ENCODE measurements around the gene RPUSD2.
"Not testable (repeated sequence)": the region's sequence is repeated elsewhere in the genome, so short reads cannot be mapped to it uniquely, and the experiment has no call there.

RPUSD2 gene

DNA sequence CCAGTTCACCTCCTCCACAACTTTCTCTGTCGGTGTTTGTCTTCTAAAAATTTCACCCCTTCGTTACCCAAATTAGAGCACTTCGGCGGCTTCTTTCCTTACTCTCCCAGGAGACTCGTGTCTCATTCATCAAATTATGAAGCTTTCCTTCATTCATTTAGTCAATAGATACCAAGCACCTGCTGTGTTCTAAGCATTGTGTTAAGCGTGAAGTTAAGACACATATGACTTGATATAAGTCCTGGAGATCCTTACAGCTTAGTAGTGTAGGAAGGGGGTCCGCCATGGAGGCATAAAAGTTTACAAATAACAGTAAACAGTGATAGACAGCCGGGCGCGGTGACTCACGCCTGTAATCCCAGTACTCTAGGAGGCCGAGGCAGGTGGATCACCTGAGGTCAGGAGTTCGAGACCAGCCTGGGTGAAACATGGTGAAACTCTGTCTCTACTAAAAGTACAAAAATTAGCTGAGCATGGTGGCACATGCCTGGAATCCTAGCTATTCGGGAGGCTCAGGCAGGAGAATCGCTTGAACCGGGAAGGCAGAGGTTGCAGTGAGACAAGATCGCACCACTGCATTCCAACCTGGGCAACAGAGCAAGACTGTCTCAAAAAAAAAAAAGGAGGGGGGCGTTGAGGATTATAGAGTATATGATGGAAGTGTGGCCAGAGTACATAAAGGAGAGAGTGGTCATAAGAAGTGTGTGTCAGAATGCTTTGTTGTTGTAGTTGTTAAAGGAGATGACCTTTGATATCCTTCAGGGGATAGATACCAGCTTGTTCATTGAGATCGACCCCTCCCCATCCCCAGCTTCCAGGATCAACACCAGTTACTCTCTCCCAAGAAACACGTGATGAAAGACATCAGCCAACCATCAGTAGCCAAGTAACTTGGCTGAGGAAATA lies 3.5 kb upstream of the RPUSD2 start:
- DNase-seq = no peak

DNA sequence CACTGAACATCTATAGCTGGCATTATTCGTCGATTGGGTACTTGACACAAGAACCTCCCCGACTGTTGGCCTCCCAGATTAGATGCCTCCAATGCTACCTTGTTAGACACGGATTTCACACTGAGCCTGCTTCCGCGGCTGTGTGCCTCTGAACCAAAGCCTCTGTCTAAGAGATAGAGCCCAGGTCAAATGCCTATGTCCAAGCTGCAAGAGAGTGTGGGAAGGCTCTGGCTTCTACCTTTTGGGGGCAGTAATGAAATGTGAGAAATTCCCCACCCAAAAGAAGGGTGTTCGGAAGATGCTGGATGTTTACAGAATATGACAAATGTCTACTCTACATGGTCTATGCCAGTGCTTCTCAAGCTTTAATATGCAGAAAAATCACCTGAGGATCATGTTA lies 2.0 kb upstream of the RPUSD2 start:
- DNase-seq = peak; percentile 26 to 43

GRCh38 chr15:40575113-40575512 lies 6.0 kb downstream of the RPUSD2 start:
- DNase-seq = no peak

DNA sequence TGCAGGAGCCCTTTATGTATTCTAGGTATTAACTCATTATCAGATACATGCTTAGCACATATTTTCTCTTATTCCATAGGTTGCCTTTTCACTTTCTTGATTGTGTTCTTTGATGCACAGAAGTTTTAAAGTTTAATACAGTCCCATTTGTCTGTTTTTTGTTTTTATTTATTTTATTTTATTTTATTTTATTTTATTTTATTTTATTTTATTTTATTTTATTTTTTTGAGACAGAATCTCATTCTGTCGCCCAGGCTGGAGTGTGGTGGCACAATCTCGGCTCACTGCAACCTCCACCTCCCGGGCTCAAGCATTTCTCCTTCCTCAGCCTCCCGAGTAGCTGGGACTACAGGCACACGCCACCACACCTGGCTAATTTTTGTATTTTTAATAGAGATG lies 7.8 kb downstream of the RPUSD2 start:
- DNase-seq = not testable (repeated sequence)

DNA sequence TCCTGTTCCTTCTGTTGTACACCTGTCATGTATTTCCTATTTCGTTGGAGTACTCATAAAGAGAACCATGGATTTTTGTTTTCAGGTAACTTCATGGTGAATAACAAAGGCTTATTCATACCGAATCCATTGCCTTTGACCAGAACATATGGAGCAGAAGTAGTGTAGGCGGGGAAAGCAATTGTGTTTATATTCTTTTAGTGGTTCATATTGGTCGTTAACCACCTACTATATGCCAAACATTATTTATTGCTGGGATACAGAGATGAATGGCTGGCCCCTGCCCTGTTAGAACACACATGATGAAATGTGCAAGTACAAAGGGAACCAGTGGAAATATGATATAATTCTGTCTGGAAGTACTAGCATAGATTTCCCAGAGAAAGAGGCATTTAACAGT lies 9.8 kb downstream of the RPUSD2 start:
- no peak for DNase-seq

DNA sequence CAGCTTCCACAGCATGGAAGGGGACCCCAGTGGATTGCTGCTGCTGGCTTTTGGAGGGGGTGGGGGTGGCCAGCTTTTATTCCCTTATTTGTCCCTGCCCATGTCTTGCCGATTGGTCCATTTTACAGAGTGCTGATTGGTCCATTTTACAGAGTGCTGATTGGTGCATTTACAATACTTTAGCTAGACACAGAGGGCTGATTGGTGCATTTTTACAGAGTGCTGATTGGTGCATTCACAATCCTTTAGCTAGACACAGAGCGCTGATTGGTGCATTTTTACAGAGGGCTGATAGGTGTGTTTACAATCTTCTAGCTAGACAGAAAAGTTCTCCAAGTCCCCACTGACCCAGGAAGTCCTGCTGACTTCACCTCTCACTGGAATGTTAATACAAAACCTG lies 12.7 kb downstream of the RPUSD2 start:
- DNase-seq = not testable (repeated sequence)

- no peak for DNase-seq
Measured at GRCh38 chr15:40582726-40583246, 13.7 kb downstream of the RPUSD2 start.

DNA sequence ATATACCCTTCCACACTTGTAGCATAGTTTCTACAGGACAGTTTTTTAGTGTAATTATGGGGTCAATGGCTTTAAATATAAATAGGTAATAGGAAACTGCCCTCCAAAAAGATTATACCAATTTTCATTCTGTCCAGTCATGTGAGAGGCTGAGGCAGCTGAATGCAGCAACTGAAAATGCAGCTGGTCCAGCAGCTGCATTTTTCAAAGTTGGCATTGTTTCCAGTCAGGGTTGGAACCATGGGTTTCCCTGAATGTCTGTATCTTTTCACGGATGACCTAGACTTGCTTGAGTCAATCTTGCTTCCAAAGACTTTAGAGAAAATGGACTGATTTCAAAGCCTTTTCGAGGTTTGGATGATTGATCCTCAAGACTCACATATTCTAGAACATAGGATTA lies 15.1 kb downstream of the RPUSD2 start:
- no peak for DNase-seq

- no peak for DNase-seq
Measured at GRCh38 chr15:40590667-40591050, 21.6 kb downstream of the RPUSD2 start.

DNA sequence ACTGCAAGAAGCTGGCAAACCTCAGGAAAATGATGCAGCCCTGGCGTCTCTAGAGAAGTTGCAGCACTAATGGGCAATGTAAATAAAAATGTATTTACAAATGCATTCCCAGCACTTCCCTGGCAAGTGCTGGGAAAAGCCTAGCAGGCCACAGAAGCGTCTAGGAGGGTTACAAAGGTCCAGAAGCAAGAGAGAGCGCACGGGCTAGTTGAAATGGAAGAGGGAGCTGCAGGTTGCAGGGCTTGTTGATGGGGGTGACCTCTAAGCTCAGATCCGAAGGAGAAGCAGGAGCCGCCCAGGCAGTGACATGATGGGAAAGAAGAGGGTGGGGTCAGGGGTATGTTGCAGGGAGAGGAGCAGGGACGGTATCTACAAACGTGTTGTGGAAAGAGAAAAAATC lies 22.3 kb downstream of the RPUSD2 start:
- DNase-seq = no peak

- no peak for DNase-seq
Measured at GRCh38 chr15:40593165-40593564, 24.1 kb downstream of the RPUSD2 start.

- DNase-seq = peak; percentile 96
Measured at GRCh38 chr15:40593588-40594428, 24.7 kb downstream of the RPUSD2 start, which contains the start of gene KNL1. Gene KNL1 (plus strand): TSS chr15:40594249. CDS start chr15:40602932, 8,683 bp downstream.

DNA sequence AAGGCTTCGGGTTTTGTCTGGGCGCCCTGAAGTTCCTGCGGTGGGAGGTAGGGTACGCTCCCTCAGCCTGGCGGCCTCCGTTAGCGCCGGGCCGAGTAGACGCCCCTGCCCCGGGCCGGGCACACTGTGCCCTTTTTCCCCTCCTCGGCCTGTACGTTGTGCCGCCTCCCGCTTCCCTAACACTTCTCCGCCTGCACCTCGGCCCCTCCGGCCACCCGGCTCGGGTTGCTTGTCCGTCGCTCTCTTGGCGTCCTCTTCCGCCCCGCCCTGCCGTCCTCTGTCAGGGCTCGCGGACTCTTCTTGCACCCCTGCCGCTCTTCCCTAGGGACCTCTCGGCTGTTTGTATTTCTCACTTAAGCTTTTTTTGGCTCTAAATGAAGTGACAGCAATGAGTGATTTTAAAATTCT lies 25.3 kb downstream of the RPUSD2 start:
- DNase-seq = peak; percentile 70 to 88

- no peak for DNase-seq
Measured at GRCh38 chr15:40595219-40595618, 26.1 kb downstream of the RPUSD2 start.

DNA sequence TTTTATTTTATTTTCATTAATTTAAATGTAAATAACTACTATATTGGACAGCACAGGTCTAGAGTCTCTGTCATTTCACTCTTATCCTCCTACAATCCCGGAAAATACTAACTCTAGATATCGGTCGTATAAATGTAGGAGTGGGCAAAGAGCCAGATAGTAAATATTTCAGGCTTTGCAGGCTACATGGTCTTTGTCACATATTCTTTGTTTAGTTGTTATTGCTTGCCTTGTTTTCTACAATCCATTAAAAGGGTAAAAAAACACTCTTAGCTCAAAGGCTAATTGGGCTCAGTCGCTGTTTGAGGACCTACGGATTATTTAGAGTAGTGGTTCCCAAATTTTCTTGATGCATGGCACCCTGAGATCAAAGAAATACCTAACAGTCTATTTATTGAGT lies 26.7 kb downstream of the RPUSD2 start:
- no peak for DNase-seq

GRCh38 chr15:40597024-40597423 lies 27.9 kb downstream of the RPUSD2 start:
- no peak for DNase-seq

DNA sequence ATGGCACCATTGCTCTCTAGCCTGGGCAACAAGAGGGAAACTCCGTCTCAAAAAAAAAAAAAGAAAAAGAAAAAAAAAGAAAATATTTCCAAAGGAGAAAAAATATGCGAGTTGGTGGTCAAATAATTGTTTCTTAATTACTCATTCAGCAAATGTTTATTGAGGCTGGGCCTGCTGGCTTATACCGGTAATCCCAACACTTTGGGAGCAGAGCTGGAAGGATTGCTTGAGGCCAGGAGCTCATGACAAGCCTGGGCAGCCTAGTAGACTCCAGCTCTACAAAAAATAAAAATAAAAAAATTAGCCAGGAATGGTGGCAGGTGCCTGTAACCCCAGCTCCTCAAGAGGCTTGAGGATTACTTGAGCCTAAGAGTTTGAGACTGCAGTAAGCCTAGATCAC lies 29.0 kb downstream of the RPUSD2 start:
- no peak for DNase-seq

GRCh38 chr15:40598672-40599071 lies 29.6 kb downstream of the RPUSD2 start:
- DNase-seq = no peak

DNA sequence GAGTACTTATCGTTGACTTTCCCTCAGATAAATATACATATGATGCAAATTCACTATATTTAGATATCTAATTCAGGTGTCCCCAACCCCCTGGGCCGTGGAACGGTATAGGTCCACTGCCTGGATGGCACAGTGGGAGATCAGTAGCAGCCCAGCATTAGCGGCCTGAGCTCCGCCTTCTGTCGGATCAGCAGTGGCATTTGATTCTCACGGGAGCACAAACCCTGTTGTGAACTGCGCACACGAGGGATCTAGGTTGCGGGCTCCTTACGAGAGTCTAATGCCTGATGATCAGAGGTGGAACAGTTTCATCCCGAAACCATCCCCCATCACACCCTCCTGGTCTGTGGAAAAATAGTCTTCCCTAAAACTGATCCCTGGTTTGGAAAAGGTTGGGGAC lies 31.9 kb downstream of the RPUSD2 start:
- DNase-seq = peak; percentile 61 to 71

- no peak for DNase-seq
Measured at GRCh38 chr15:40603935-40604334, 34.8 kb downstream of the RPUSD2 start.

DNA sequence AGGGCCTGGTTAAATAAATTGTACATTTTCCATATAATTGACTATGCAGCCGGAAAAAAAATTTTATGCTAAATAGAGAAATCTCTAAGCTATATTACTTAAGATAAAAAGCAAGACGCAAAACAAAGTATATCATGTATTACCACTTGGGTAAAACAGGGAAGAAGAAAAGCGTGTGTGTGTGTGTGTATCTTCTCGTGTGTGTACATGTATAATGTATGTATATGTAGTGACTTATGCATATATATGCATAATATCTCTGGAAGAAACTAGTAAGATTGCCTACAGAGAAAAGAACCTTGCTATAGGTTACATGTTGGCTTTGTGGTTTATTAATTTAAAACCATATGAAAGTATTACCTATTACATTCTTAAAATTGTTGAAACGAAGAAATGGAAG lies 44.0 kb downstream of the RPUSD2 start:
- no peak for DNase-seq

DNA sequence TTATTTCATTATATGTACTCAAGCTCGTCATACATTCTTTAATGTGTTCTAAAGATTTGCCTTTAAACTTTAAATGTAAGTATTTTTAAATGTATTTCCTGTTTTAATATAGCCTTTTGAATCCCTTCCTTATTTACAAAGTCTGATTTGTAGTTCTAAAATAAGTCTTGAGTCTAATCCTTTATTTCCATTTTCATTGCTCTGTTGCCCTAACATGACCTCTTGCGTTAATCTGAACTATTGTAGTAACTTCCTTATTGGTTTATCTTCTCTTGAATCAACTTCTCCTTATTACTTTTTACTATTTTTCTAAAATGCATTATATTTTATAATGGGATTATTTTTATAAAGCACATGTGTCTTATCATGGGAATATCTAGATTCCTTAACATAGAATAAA lies 48.9 kb downstream of the RPUSD2 start:
- no peak for DNase-seq

DNA sequence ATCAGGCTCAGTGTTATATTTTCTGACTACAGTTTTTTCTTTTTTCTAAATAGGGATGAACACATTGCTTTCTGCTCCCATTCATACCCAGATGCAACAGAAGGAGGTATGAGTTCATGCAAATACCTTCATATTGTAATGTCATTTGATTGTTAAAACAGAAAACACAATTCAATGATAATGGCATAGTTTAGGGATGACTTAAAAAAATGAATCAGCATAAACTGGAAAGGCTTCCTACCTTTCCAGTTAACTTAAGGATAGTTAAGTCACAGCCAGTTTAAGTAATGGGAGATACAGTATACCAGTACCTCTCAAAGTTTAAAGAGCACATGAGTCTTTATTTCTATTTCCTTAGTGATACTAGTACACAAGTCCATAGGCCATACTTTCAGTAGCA lies 49.8 kb downstream of the RPUSD2 start:
- DNase-seq = peak in 1 of 2 experiments; percentile 46

- no peak for DNase-seq
Measured at GRCh38 chr15:40623361-40623760, 54.3 kb downstream of the RPUSD2 start.
